NK-92 (cell line): Measurements from ENCODE around the gene HILPDA.

Experiments
- DNase-seq: peaks from one replicate; lab custom pipeline; 2025; ENCODE audit not compliant: unreplicated experiment; lab: John Stamatoyannopoulos, UW

Gene HILPDA

GRCh38 chr7:128455543-128456254 is at the start of gene HILPDA:
TSS of gene HILPDA (plus strand) at chr7:128455878. CDS start at chr7:128457269, 1,391 bp downstream.
- peak; percentile 47 for DNase-seq

- DNase-seq, result no peak
Measured at GRCh38 chr7:128406314-128407232, 49.1 kb upstream of the HILPDA start.

GRCh38 chr7:128407233-128407589 is 48.5 kb upstream of the HILPDA start:
- no peak for DNase-seq

GRCh38 chr7:128407751-128408708 is 47.6 kb upstream of the HILPDA start:
- DNase-seq, result no peak

- DNase-seq, result no peak
Measured at GRCh38 chr7:128408709-128409595, 46.7 kb upstream of the HILPDA start.

GRCh38 chr7:128409596-128410450 is 45.9 kb upstream of the HILPDA start, which contains the start of gene IMPDH1:
TSS of gene IMPDH1 (minus strand) at chr7:128409982. CDS start at chr7:128409901, 81 bp downstream.
- DNase-seq, result no peak

GRCh38 chr7:128410451-128410753 is 45.3 kb upstream of the HILPDA start:
- DNase-seq, result no peak

- no peak for DNase-seq
Measured at GRCh38 chr7:128415217-128415785, 40.4 kb upstream of the HILPDA start.

- no peak for DNase-seq
Measured at GRCh38 chr7:128417071-128417470, 38.6 kb upstream of the HILPDA start.

- DNase-seq, result no peak
Measured at GRCh38 chr7:128419257-128419656, 36.4 kb upstream of the HILPDA start.

- no peak for DNase-seq
Measured at GRCh38 chr7:128420773-128421172, 34.9 kb upstream of the HILPDA start.

- DNase-seq, result no peak
Measured at GRCh38 chr7:128421384-128421783, 34.3 kb upstream of the HILPDA start.

GRCh38 chr7:128422037-128422436 is 33.6 kb upstream of the HILPDA start:
- no peak for DNase-seq

GRCh38 chr7:128422842-128423241 is 32.8 kb upstream of the HILPDA start:
- no peak for DNase-seq

- no peak for DNase-seq
Measured at GRCh38 chr7:128424686-128425275, 30.9 kb upstream of the HILPDA start.

GRCh38 chr7:128425850-128426249 is 29.8 kb upstream of the HILPDA start:
- no peak for DNase-seq

GRCh38 chr7:128427289-128427891 is 28.3 kb upstream of the HILPDA start:
- DNase-seq, result no peak

- no peak for DNase-seq
Measured at GRCh38 chr7:128430207-128430606, 25.5 kb upstream of the HILPDA start.
